NOMO-1 (cell line): ENCODE results near the gene PIEZO2.
"Not testable (repeated sequence)": the region's sequence is repeated elsewhere in the genome, so short reads cannot be mapped to it uniquely, and the experiment has no call there.

Experiments used
- DNase-seq, 2 experiments: peaks; one replicate each; lab custom pipeline; 2025; ENCODE audit not compliant: unreplicated experiment in 2 of 2; lab: John Stamatoyannopoulos, UW

PIEZO2 gene

DNA sequence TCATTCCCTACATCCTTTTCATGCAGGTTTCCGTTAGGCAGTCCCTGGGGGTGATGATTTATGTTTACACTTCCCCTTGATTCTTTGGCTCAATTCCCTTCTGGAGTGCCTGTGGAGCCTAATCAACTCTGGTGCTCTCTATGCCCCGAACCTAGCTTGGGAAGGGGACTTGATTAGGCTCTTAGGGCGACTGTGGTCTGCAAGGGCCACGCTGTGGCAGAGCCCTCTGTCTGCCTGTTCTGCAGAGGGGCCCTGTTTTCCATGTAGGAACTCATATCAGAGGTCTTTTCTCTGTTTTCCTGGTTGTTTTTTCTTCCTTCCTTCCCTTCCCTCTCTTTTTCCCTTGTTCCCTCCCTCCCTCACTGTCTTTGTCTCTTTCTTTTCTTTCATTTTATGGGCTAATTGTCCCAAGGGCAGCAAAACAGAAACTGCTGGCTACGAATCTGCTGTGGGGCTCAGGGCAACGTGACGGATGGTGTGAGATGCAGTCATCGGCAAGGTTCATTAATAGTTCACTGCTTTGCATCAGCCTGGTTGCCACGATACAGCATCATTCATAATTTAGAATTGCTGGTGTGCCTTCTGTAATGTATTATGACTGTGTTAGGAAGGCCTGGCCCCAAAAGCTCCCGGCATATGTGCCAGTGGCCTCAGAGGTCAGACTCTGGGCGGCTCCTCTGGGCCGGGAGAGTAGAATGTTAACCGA is 489.0 kb downstream of the PIEZO2 start:
- DNase-seq, result no peak

DNA sequence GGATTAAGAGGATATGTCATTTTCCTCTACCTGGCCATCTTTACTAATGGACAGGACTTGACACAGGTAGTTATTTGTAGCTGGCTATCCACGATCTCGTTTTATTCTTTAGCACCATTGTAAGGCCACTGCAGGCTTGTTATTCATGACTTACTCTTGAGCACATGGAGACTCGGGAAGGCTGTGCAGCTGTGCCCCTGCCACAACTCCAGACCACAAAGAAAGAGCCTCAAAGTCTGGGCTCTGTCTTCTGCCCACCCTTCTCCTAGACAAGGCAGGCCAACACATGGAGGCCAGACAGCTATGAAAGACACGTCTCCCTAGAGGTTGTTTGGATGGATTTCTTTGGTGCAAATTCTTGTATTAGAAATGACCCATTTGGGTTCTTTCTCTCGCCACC is 489.8 kb downstream of the PIEZO2 start:
- no peak for DNase-seq

DNA sequence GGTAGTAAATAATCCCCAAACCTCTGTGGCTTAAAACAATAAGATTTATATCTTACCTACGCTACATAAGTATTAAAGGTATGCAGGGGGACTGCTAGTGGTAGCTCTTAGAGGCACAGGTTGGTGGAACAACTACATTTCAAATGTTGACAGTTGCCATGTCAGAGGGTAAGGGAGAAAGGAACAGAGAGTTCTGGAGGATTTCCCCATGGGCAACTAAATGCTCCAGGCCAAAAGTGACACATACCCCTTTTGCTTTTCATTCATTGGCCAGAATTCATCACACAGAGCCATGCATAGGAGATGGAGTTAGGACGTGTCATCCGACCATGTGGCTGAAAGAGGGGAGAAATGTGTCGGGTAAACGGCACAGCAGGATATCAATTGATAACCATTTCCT is 490.4 kb downstream of the PIEZO2 start:
- no peak for DNase-seq

DNA sequence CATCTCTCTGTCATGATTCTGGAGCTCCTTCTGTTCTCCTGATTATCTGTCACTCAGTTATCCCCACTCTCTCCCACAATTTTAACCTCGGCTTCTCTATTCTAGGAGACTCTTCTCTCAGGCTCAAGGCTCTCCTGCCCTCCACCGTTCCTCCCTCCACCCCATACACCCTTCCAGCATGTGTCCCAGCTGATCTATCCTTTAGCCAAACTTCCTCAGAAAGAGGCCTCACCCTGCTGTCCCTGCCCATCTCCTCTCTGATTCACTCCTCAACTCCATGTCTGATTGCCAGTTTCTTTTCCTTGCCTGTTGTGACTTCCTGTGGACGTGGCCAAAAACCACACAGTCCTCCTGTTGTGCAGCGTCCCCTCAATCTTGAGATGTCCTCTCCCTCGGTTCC is 505.4 kb downstream of the PIEZO2 start:
- DNase-seq, result not testable (repeated sequence)

DNA sequence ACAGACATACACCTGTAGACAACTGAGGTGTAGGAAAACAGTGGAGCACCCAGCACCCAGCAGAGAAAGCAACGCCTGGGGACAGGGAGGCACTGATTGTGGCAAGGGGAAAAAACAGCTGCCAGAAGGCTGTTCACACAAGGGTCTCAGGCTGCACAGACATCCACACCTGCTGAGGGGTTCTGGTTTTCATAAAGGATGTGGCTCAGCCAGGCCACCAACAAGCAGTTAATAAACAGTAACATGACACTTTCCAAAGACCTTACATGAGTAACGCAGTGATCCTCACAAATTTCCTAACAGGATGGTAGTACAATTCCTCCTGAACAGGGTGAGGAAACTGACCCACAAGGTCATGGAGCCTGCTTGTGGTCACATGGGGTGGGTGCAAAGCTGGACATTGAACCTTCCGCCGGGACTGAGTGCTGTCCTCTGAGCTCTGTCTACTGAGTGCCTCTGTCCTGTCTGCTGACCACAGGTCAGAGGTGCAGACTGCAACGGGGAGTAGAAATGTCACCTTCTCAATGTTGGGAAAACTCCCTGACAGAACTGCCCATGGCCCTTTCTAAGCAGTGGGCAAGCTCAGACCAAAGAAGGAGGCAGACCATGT is 506.3 kb downstream of the PIEZO2 start:
- not testable (repeated sequence) for DNase-seq

DNA sequence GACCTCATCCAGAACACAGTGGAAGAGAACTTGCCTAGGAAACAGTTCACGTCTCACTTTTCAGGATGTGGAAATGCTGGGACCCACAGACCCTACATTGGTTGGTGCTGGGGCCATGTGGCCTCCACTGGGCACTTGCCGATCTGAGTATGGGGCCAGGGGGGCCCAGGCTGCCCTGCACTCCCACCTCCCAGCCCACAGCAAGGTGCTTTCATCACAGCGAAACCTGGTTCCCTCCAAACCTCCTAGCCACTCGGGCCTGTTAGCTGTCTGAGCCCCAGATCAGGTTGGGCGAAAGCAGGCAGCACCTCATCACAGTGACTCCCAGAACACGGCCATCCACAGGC is 510.9 kb downstream of the PIEZO2 start:
- DNase-seq, result not testable (repeated sequence)

DNA sequence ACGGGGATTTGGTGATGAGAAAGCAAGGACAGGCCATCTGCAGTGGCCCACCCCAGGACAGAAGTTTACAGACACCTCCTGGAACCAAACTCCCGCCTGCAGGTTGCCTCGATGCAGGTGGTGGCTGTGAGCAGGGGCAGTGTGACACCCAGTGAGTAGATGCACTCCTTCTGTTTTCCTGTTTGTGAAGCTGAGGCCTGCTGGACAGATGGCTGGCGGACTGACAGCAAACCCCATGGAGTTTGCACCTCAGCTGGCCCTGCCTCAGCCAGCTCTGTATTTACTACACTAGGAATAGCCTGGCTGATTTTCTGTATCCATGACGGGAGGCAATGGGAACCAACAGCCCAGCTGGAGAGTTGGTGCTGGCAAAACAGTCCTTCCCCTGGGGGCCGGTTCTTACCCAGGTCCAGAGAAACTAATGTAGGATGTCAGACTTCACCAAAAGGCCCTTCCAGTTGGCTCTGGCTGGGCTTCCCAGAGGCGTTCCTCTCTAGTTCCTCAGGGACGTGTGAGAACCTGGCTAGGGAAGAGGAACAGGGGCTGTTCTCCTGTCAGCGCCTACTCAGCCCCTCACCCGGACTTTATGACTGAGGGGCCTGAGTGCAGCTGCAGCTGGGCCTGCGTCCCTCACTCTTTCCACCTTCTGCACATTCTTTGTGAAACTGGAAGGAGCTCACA is 511.4 kb downstream of the PIEZO2 start:
- DNase-seq, result not testable (repeated sequence)

DNA sequence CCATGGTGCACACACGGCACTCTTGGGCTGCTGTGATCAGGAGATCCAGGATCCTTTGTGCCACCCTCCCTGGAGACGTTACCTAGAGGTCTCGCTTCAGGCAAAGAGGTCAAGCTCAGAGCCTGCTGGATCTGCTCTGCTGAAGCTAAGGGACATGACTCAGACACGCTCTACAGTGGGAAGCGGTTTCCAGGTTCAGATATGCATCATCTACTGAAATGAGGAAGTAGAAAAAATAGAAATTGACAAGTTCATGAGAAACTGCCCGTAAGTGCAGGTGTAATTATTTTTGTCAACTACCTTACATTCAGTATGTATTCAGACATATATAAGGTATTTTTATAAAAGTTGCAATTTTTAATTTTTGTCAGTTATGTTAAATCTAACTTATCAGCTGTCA is 520.3 kb downstream of the PIEZO2 start:
- peak in 1 of 2 experiments; percentile 17 for DNase-seq

DNA sequence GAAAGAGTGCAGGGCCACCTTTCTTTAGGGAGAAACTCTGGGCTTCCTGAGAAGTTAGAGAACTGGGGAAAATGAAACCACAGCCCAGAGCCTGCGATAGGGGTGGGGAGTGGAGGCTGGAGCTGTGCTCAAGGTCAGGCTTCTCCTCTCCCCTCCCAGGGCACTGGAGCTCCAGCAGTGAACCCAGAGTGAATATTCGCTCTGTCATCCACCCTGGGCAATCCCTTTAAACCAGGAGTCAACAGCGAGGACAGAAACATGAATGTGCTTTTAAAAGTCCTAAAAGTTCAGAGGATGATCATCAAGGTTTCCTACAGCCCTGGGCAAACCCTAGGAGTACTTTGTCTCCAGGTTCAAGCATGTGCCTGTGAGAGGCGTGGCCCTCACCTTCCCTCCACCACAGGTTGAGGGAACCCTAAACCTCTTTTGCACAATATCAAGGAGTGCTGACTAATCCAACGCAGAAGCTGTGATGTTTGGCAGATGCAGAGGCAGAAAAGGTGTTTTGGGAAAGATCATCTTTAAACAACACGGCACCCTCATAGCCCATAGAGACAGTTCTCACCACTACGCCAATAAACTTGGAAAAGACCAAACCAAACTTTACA is 522.7 kb downstream of the PIEZO2 start:
- not testable (repeated sequence) for DNase-seq

DNA sequence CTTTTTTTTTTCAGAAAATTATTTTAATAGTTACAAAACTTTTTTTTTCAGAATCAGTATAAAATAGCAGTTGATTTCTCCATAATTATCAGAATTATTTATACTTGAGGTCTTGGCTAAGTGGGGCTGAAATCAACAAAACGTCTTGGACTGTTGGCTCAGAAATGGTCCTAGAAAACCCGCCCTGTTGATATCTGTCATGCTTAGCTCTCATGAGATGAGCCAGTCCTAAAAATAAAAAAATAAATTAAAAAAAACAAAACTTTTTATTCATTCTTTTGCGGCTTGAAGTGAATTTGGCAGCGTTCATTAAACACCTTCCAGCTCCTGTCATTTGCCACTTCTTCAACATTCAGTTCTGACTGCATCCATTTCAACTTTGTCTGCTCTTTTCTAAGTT is 525.8 kb downstream of the PIEZO2 start:
- not testable (repeated sequence) for DNase-seq

DNA sequence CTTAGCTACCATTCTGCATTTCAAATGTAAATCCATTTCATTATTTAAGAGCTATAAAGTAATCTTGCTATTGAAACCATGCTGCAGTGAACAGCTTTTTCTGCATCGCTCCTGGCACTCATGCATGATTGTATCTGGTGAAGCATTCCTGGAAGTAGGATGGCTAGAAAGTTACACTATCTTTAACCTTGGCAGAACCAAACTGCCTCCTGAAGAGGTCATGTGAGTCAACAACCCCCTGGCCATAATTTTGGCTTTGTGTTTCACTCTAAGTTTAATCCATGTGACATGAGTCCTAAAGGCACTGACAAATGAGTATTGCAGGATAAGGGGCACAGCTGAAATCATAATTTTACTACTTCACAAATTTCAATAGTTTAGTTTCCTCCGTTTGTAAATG is 526.4 kb downstream of the PIEZO2 start:
- DNase-seq, result not testable (repeated sequence)

DNA sequence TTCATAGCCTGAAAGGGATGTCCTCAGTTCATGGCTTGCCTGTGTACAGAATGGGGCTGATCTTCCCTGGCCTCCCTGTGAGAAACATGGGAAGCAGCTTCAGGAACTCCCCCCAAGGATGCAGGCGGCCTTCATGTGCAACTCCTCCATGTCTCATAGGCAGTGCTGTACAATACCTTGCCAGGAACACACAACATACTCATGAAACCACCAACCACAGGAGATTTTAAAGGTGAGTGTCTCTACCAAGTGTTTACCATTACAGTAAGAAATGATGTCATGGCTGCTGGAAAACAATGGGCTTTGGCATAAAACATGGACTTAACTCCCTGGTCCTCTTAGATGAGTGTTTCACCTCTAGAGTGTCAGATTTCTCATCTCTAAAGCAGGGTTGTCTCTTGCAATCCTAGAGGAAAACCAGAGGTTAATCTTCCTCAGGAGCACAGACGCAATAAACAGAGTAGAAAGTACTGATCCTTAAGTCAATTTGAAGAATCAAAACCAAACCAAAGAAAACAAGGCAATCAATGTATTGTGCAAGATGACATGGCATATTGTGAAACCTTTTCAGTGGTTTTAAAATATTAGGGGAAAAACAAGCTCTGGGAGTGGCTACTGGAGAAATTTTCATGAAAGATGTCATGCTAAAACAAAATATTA is 528.6 kb downstream of the PIEZO2 start:
- DNase-seq, result peak in 1 of 2 experiments; percentile 51
